CD4-positive, alpha-beta T cell treated with Interleukin-12 subunit alpha and Interleukin-12 subunit beta, for 1 hour (primary cell): ENCODE results near the gene SLC66A2.
"Not testable (repeated sequence)": the region's sequence is repeated elsewhere in the genome, so short reads cannot be mapped to it uniquely, and the experiment has no call there.

ENCODE experiments used
- DNase-seq: peaks from one replicate; pipeline ENCODE4 v3.0.0-alpha.2; 2020

SLC66A2 gene

GRCh38 chr18:79900610-79901570, 50.6 kb downstream of the SLC66A2 start:
- no peak for DNase-seq

- no peak for DNase-seq
Measured at GRCh38 chr18:79899609-79900445, 51.6 kb downstream of the SLC66A2 start.

- DNase-seq: no peak
Measured at GRCh38 chr18:79898952-79899608, 52.4 kb downstream of the SLC66A2 start.

GRCh38 chr18:79897940-79898625, 53.4 kb downstream of the SLC66A2 start:
- no peak for DNase-seq

GRCh38 chr18:79896738-79897137, 54.7 kb downstream of the SLC66A2 start:
- DNase-seq: no peak

GRCh38 chr18:79890674-79891073, 60.8 kb downstream of the SLC66A2 start:
- no peak for DNase-seq

- no peak for DNase-seq
Measured at GRCh38 chr18:79889569-79889968, 61.9 kb downstream of the SLC66A2 start.

- DNase-seq: no peak
Measured at GRCh38 chr18:79888016-79888415, 63.4 kb downstream of the SLC66A2 start.

GRCh38 chr18:79887181-79888000, 64.1 kb downstream of the SLC66A2 start:
- no peak for DNase-seq

- no peak for DNase-seq
Measured at GRCh38 chr18:79884963-79885728, 66.3 kb downstream of the SLC66A2 start.

GRCh38 chr18:79884294-79884962, 67.0 kb downstream of the SLC66A2 start:
- no peak for DNase-seq

GRCh38 chr18:79883461-79884293, 67.8 kb downstream of the SLC66A2 start:
- DNase-seq: no peak

GRCh38 chr18:79882522-79883241, 68.8 kb downstream of the SLC66A2 start:
- DNase-seq: no peak

- no peak for DNase-seq
Measured at GRCh38 chr18:79881695-79882094, 69.8 kb downstream of the SLC66A2 start.

GRCh38 chr18:79879566-79879965, 71.9 kb downstream of the SLC66A2 start:
- no peak for DNase-seq

GRCh38 chr18:79878741-79879378, 72.6 kb downstream of the SLC66A2 start:
- DNase-seq: no peak

- not testable (repeated sequence) for DNase-seq
Measured at GRCh38 chr18:79878246-79878645, 73.2 kb downstream of the SLC66A2 start.
